Measurements from ENCODE around the gene DCLRE1B.

- TF ChIP-seq, protein P1, sequence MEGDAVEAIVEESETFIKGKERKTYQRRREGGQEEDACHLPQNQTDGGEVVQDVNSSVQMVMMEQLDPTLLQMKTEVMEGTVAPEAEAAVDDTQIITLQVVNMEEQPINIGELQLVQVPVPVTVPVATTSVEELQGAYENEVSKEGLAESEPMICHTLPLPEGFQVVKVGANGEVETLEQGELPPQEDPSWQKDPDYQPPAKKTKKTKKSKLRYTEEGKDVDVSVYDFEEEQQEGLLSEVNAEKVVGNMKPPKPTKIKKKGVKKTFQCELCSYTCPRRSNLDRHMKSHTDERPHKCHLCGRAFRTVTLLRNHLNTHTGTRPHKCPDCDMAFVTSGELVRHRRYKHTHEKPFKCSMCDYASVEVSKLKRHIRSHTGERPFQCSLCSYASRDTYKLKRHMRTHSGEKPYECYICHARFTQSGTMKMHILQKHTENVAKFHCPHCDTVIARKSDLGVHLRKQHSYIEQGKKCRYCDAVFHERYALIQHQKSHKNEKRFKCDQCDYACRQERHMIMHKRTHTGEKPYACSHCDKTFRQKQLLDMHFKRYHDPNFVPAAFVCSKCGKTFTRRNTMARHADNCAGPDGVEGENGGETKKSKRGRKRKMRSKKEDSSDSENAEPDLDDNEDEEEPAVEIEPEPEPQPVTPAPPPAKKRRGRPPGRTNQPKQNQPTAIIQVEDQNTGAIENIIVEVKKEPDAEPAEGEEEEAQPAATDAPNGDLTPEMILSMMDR (IDR thresholded peaks at IDR 0.05; ENCODE audit: poor library complexity), result no peak
- TF ChIP-seq EZH2 (IDR thresholded peaks at IDR 0.05; ENCODE audit: borderline replicate concordance), result no peak
- no peak for TF ChIP-seq EZH2phosphoT487 (IDR thresholded peaks at IDR 0.05; ENCODE audit: low read depth, severe bottlenecking, unreplicated experiment)
Observed at GRCh38 chr1:113913312-113913668, 8.2 kb downstream of the DCLRE1B start.

Measured in hepatocyte (in vitro differentiated cells).